Transverse colon (tissue), 4 donors: ENCODE data around the gene ASIC2. TPM values are rescaled to one million over a fixed set of nuclear protein-coding genes. Genes with fewer than 3 reads are reported as not detected.

Experiments used
- DNase-seq: peaks from one replicate; pipeline ENCODE4 v3.0.0-alpha.2; 2019
- H3K27ac ChIP-seq, 4 donors: fragments of 200-600 bp; sonication (generic); 2 replicates each; pipeline ENCODE4 v1.5.1; 2016 to 2018; ENCODE audit warnings: inconsistent platforms in 4 of 4
- H3K27me3 ChIP-seq: fragments of 200-600 bp; sonication (generic); 2 replicates; pipeline ENCODE4 v1.5.1; 2017; ENCODE audit warnings: inconsistent platforms
- H3K36me3 ChIP-seq, 4 donors: fragments of 200-600 bp; sonication (generic); 2 replicates each; pipeline ENCODE4 v1.5.1; 2017 to 2019; ENCODE audit warnings: inconsistent platforms in 4 of 4
- H3K4me1 ChIP-seq, 4 donors: fragments of 200-600 bp; sonication (generic); 2 replicates each; pipeline ENCODE4 v1.5.1; 2017 to 2020; ENCODE audit warnings: inconsistent platforms in 4 of 4
- H3K4me3 ChIP-seq, 4 donors: fragments of 200-600 bp; sonication (generic); 1 replicate in 1 of 4; 2 replicates in 3 of 4; pipeline versions ENCODE4 v1.5.1 to v1.6.1; 2017 to 2019; ENCODE audit warnings: inconsistent platforms in 4 of 4
- H3K9me3 ChIP-seq, 2 donors: fragments of 200-600 bp; sonication (generic); 2 replicates each; pipeline ENCODE4 v1.5.1; 2017 to 2019; ENCODE audit warnings: inconsistent platforms in 2 of 2
- CTCF ChIP-seq, 5 experiments: fragments of 200-600 bp in 3 of 5; fragments of 450-650 bp in 2 of 5; sonication (generic) in 3 of 5; IDR thresholded peaks; 1 replicate in 2 of 5; 2 replicates in 3 of 5; pipeline ENCODE4 v1.5.1; 2016 to 2017; ENCODE audit warnings: antibody characterized with exemption in 5 of 5, inconsistent platforms in 3 of 5, mild to moderate bottlenecking in 2 of 5, moderate library complexity in 1 of 5
- EP300 ChIP-seq: sonication (generic); formaldehyde crosslinking; IDR thresholded peaks from one replicate; pipeline ENCODE4 v1.6.1; 2017; ENCODE audit warnings: antibody characterized with exemption, low read depth
- POLR2A ChIP-seq: fragments of 450-650 bp; IDR thresholded peaks from one replicate; pipeline ENCODE4 v1.6.1; 2016; ENCODE audit warnings: antibody characterized with exemption, mild to moderate bottlenecking, moderate library complexity
- POLR2AphosphoS5 ChIP-seq, 3 donors: sonication (generic); formaldehyde crosslinking; IDR thresholded peaks; one replicate each; pipeline ENCODE4 v1.6.1; 2016; ENCODE audit warnings: antibody characterized with exemption in 3 of 3
- WGBS, 2 donors: methylation state at CpG; one replicate each; pipeline ENCODE4 v1.1.5; 2018; ENCODE audit warnings: low coverage in 1 of 2; 5-methylcytosine and 5-hydroxymethylcytosine counted together
- in situ Hi-C, 4 donors: fragments of 200-750 bp; cut with MboI; loops; one replicate each; pipeline versions ENCODE4 v1.15.0 to v1.15.1; 2017; ENCODE audit warnings: low sequenced_read_pairs in 3 of 4, low pct_ligation_motif_present in 1 of 4, low pct_unique_long_range_greater_than_20kb in 1 of 4
- intact Hi-C: fragments of 100-400 bp; cut with DNase I; formaldehyde crosslinking; loops from one replicate; pipeline ENCODE4 v1.15.1; 2023; ENCODE audit warnings: low total_unique reads
- total RNA-seq, 4 donors: library from RNA; depleted of rRNA; stranded (reverse); fragments of >200 nt; gene quantifications; one replicate each; pipeline ENCODE4 v1.1.0, GENCODE V29; 2016

ASIC2 gene
- total RNA-seq, 4 donors from 2014 or later, result 0.16 to 0.55 TPM; not detected in 2

GRCh38 chr17:33291248-33292200, 1.6 kb downstream of the ASIC2 start:
- Histone ChIP-seq H3K27ac (no peak overlapping the region), H3K27me3 (peaks cover 64% of the 10 kb centered on the region), H3K4me3 (peak overlapping the region in 3 of 4 donors; percentile 27 to 46 (median 35)), H3K9me3 (no peaks in the 10 kb centered on the region), H3K36me3 (no peaks in the 10 kb centered on the region), H3K4me1 (peaks cover 6 to 13% (median 11%) of the 10 kb centered on the region in 4 donors)
- peak; percentile 16 for DNase-seq
- TF ChIP-seq POLR2A (no peak), CTCF (IDR thresholded peaks at IDR 0.05) (no peak), POLR2AphosphoS5 (IDR thresholded peaks at IDR 0.05) (no peak), EP300 (no peak)
- intact Hi-C loops (no loop called here), in situ Hi-C loops (no loop called here)
- 6% methylated on average over 78 of the region's 104 CpGs; no CpG with 5 or more reads in 1 of the 2 donors for WGBS, 2 donors

GRCh38 chr17:33290253-33290652, 2.8 kb downstream of the ASIC2 start:
- no peaks in the 10 kb centered on the region for H3K36me3 ChIP-seq
- H3K4me3 ChIP-seq, result no peak overlapping the region
- no peaks in the 10 kb centered on the region for H3K9me3 ChIP-seq
- TF ChIP-seq CTCF (IDR thresholded peaks at IDR 0.05) (no peak), EP300 (no peak), POLR2A (no peak), POLR2AphosphoS5 (IDR thresholded peaks at IDR 0.05) (no peak)
- WGBS, 2 donors, result 89% methylated on average over 8 of the region's 8 CpGs; no CpG with 5 or more reads in 1 of the 2 donors
- H3K27ac ChIP-seq, result no peak overlapping the region
- intact Hi-C loops (no loop called here), in situ Hi-C loops (no loop called here)
- peaks cover 6 to 13% (median 11%) of the 10 kb centered on the region in 4 donors for H3K4me1 ChIP-seq
- H3K27me3 ChIP-seq, result peaks cover 57% of the 10 kb centered on the region
- DNase-seq, result no peak

GRCh38 chr17:33288954-33289353, 4.1 kb downstream of the ASIC2 start:
- no peak overlapping the region for H3K27ac ChIP-seq
- TF ChIP-seq POLR2A (no peak), CTCF (IDR thresholded peaks at IDR 0.05) (no peak), EP300 (no peak), POLR2AphosphoS5 (IDR thresholded peaks at IDR 0.05) (no peak)
- peaks cover 6 to 22% (median 16%) of the 10 kb centered on the region in 4 donors for H3K4me1 ChIP-seq
- WGBS, 2 donors, result 36% methylated on average over 1 of the region's 1 CpG; no CpG with 5 or more reads in 1 of the 2 donors
- no peak overlapping the region for H3K4me3 ChIP-seq
- H3K9me3 ChIP-seq, result no peaks in the 10 kb centered on the region
- intact Hi-C loops, result no loop called here
- H3K36me3 ChIP-seq, result no peaks in the 10 kb centered on the region
- H3K27me3 ChIP-seq, result peaks cover 45% of the 10 kb centered on the region
- in situ Hi-C loops, result no loop called here
- no peak for DNase-seq

GRCh38 chr17:33287096-33287725, 5.9 kb downstream of the ASIC2 start:
- peaks cover 28% of the 10 kb centered on the region for H3K27me3 ChIP-seq
- H3K4me3 ChIP-seq, result no peak overlapping the region
- 74 to 80% methylated on average over 1 to 3 of the region's 3 CpGs for WGBS, 2 donors
- intact Hi-C loops (no loop called here), in situ Hi-C loops (no loop called here)
- no peak overlapping the region for H3K27ac ChIP-seq
- H3K36me3 ChIP-seq, result no peaks in the 10 kb centered on the region
- no peaks in the 10 kb centered on the region for H3K9me3 ChIP-seq
- peaks cover 0 to 23% (median 9%) of the 10 kb centered on the region in 4 donors for H3K4me1 ChIP-seq
- no peak for TF ChIP-seq POLR2A
- no peak for TF ChIP-seq EP300
- no peak for TF ChIP-seq POLR2AphosphoS5 (IDR thresholded peaks at IDR 0.05)
- TF ChIP-seq CTCF (IDR thresholded peaks at IDR 0.05), result no peak
- no peak for DNase-seq
